CD14-positive monocyte (primary cell): ENCODE data around the gene MTFP1. TPM values are rescaled to one million over a fixed set of nuclear protein-coding genes. Genes with fewer than 3 reads are reported as not detected.

Experiments
- DNase-seq, 3 donors: peaks; one replicate each; pipeline ENCODE4 v3.0.0-alpha.2; 2011 to 2022
- H2AFZ ChIP-seq: 2 replicates; pipeline ENCODE4 v1.6.0; 2012; ENCODE audit warnings: mild to moderate bottlenecking, low read depth, low read length, inconsistent platforms; ENCODE audit not compliant: insufficient read depth, poor library complexity, severe bottlenecking
- H3K27ac ChIP-seq, 2 donors: 1 replicate in 1 of 2; 2 replicates in 1 of 2; pipeline ENCODE4 v1.5.1; 2012 to 2013; ENCODE audit warnings: low read length in 2 of 2, control low read depth in 1 of 2, inconsistent platforms in 1 of 2, low read depth in 1 of 2, mild to moderate bottlenecking in 1 of 2
- H3K27me3 ChIP-seq, 2 donors: one replicate each; pipeline versions ENCODE4 v1.6.0 to v1.6.1; 2011 to 2013; ENCODE audit warnings: low read length in 2 of 2; ENCODE audit not compliant: control insufficient read depth in 2 of 2, insufficient read depth in 2 of 2
- H3K36me3 ChIP-seq, 2 donors: replicated peaks in 1 of 2; 1 replicate in 1 of 2; 2 replicates in 1 of 2; pipeline versions ENCODE4 v1.5.1 to v1.6.1; 2012 to 2013; ENCODE audit warnings: low read length in 2 of 2, control low read depth in 1 of 2, inconsistent platforms in 1 of 2, mild to moderate bottlenecking in 1 of 2; ENCODE audit not compliant: insufficient read depth in 2 of 2, control insufficient read depth in 1 of 2
- H3K4me1 ChIP-seq, 2 donors: 1 replicate in 1 of 2; 2 replicates in 1 of 2; pipeline versions ENCODE4 v1.5.1 to v1.6.1; 2012 to 2013; ENCODE audit warnings: low read length in 2 of 2, control low read depth in 1 of 2, inconsistent platforms in 1 of 2, mild to moderate bottlenecking in 1 of 2, moderate library complexity in 1 of 2; ENCODE audit not compliant: insufficient read depth in 2 of 2, control insufficient read depth in 1 of 2
- H3K4me2 ChIP-seq: replicated peaks from 2 replicates; pipeline ENCODE3; 2012; ENCODE audit warnings: low read length, moderate library complexity, mild to moderate bottlenecking; ENCODE audit not compliant: poor library complexity, severe bottlenecking; ENCODE audit errors: extremely low read depth
- H3K4me3 ChIP-seq, 3 experiments: fragments of 200-600 bp in 1 of 3; sonication (generic) in 1 of 3; replicated peaks in 1 of 3; 1 replicate in 2 of 3; 2 replicates in 1 of 3; pipeline ENCODE4 v1.5.1; 2011 to 2013; ENCODE audit warnings: low read length in 3 of 3, mild to moderate bottlenecking in 3 of 3, control low read depth in 2 of 3, low read depth in 2 of 3, inconsistent platforms in 1 of 3, moderate library complexity in 1 of 3
- H3K79me2 ChIP-seq: 2 replicates; pipeline ENCODE4 v1.6.0; 2012; ENCODE audit warnings: mild to moderate bottlenecking, control low read depth, inconsistent platforms, low read length, moderate library complexity; ENCODE audit not compliant: insufficient read depth
- H3K9ac ChIP-seq: 2 replicates; pipeline ENCODE4 v1.6.0; 2017; ENCODE audit warnings: low read length, mild to moderate bottlenecking; ENCODE audit not compliant: insufficient read depth, poor library complexity, severe bottlenecking
- H3K9me3 ChIP-seq, 2 donors: replicated peaks in 1 of 2; 1 replicate in 1 of 2; 2 replicates in 1 of 2; pipeline versions ENCODE4 v1.5.1 to v1.6.1; 2012 to 2013; ENCODE audit warnings: low read length in 2 of 2, control low read depth in 1 of 2; ENCODE audit not compliant: control insufficient read depth in 1 of 2, insufficient read depth in 1 of 2
- H4K20me1 ChIP-seq: 2 replicates; pipeline ENCODE4 v1.6.0; 2012; ENCODE audit warnings: mild to moderate bottlenecking, low read length, control low read depth, moderate library complexity; ENCODE audit not compliant: insufficient read depth
- H3K27ac Mint-ChIP-seq, 7 donors: one replicate each; pipeline ENCODE4 v1.8.0; 2020; ENCODE audit warnings: mild to moderate bottlenecking in 7 of 7, mixed read lengths in 7 of 7, moderate library complexity in 6 of 7, inconsistent platforms in 2 of 7
- H3K27me3 Mint-ChIP-seq, 3 donors: one replicate each; pipeline ENCODE4 v1.8.0; 2021 to 2022; ENCODE audit warnings: low read depth in 3 of 3, mild to moderate bottlenecking in 3 of 3, mixed read lengths in 3 of 3, moderate library complexity in 3 of 3, inconsistent platforms in 1 of 3
- H3K36me3 Mint-ChIP-seq, 2 donors: one replicate each; pipeline ENCODE4 v1.8.0; 2020; ENCODE audit warnings: mixed read lengths in 2 of 2, inconsistent platforms in 1 of 2, mild to moderate bottlenecking in 1 of 2
- H3K4me1 Mint-ChIP-seq: one replicate; pipeline ENCODE4 v1.8.0; 2020; ENCODE audit warnings: mild to moderate bottlenecking, mixed read lengths
- H3K4me3 Mint-ChIP-seq, 2 donors: one replicate each; pipeline ENCODE4 v1.8.0; 2020; ENCODE audit warnings: mild to moderate bottlenecking in 2 of 2, mixed read lengths in 2 of 2, moderate library complexity in 1 of 2
- H3K9me3 Mint-ChIP-seq, 7 donors: one replicate each; pipeline ENCODE4 v1.8.0; 2020 to 2022; ENCODE audit warnings: mixed read lengths in 7 of 7, mild to moderate bottlenecking in 6 of 7, moderate library complexity in 6 of 7, inconsistent platforms in 2 of 7
- CTCF ChIP-seq: fragments of 200-600 bp; IDR thresholded peaks from one replicate; pipeline ENCODE4 v1.8.0; 2022; ENCODE audit warnings: antibody characterized with exemption, mild to moderate bottlenecking
- WGBS: methylation state at CpG from one replicate; pipeline ENCODE4 v1.1.5; 2013; ENCODE audit warnings: missing lambda C conversion rate; ENCODE audit not compliant: insufficient coverage; 5-methylcytosine and 5-hydroxymethylcytosine counted together
- intact Hi-C, 2 donors: fragments of 100-400 bp; cut with micrococcal nuclease; formaldehyde crosslinking; loops; one replicate each; pipeline versions ENCODE4 v1.15.0 to v1.15.1; 2023
- polyA plus RNA-seq, 3 donors: library from polyadenylated mRNA; depleted of rRNA in 1 of 3; unstranded in 2 of 3; stranded (reverse) in 1 of 3; fragments of 300-500 nt in 2 of 3; fragments of >200 nt in 1 of 3; fragmentation: Illumina TruSeq in 2 of 3; gene quantifications; 1 replicate in 2 of 3; 2 replicates in 1 of 3; pipeline ENCODE4 v1.2.3, GENCODE V29; 2012 to 2021

The MTFP1 gene
- polyA plus RNA-seq, 3 donors: 6.2 to 14.2 (median 7.5) TPM

GRCh38 chr22:30423959-30424533, 1.5 kb upstream of the MTFP1 start:
- peak; percentile 99 to 100 (median 99) for DNase-seq
- Histone ChIP-seq H4K20me1 (no peaks in the 10 kb centered on the region), H3K36me3 (no peaks in the 10 kb centered on the region), H3K9me3 (no peaks in the 10 kb centered on the region), H3K27ac (peak overlapping the region; percentile 81 to 97), H3K27me3 (no peaks in the 10 kb centered on the region), H3K79me2 (peaks cover 6% of the 10 kb centered on the region), H2AFZ (peak overlapping the region; percentile 95), H3K4me1 (peaks cover 40 to 46% of the 10 kb centered on the region in 2 donors), H3K4me2 (peak overlapping the region; percentile 85), H3K4me3 (peak overlapping the region; percentile 54 to 88 (median 78)), H3K9ac (peak overlapping the region; percentile 96)
- 0% methylated on average over 22 of the region's 31 CpGs for WGBS
- TF ChIP-seq CTCF: no peak
- intact Hi-C loops: loop anchor here in 1 of 2 donors (2.0 to 10.0 kb wide), 3 partner anchors 19 to 539 kb away; partner anchors contain the start of genes CASTOR1 and MTMR3
- H3K9me3 Mint-ChIP-seq: peaks cover 0 to 3% (median 0%) of the 10 kb centered on the region in 7 donors
- H3K4me3 Mint-ChIP-seq: peak overlapping the region; percentile 92 to 96
- H3K36me3 Mint-ChIP-seq: peaks cover under 1 to 28% of the 10 kb centered on the region in 2 donors
- H3K27ac Mint-ChIP-seq: peak overlapping the region; percentile 93 to 98 (median 97)
- H3K27me3 Mint-ChIP-seq: peaks cover 0 to 2% (median 0%) of the 10 kb centered on the region in 3 donors
- H3K4me1 Mint-ChIP-seq: peaks cover 40% of the 10 kb centered on the region

- peaks cover 0 to 2% (median 0%) of the 10 kb centered on the region in 3 donors for H3K27me3 Mint-ChIP-seq
- Histone ChIP-seq H3K36me3 (no peaks in the 10 kb centered on the region), H3K27me3 (no peaks in the 10 kb centered on the region), H3K9ac (peak overlapping the region; percentile 96), H3K9me3 (no peaks in the 10 kb centered on the region), H3K27ac (peak overlapping the region; percentile 81 to 97), H3K4me1 (peaks cover 40 to 46% of the 10 kb centered on the region in 2 donors), H3K4me3 (peak overlapping the region; percentile 52 to 88 (median 78)), H3K79me2 (peaks cover 6% of the 10 kb centered on the region), H4K20me1 (no peaks in the 10 kb centered on the region), H3K4me2 (peak overlapping the region; percentile 85), H2AFZ (peak overlapping the region; percentile 95)
- WGBS: 44% methylated on average over 14 of the region's 20 CpGs
- no peak for DNase-seq
- intact Hi-C loops: loop anchor here (2.0 to 10.0 kb wide), 5 partner anchors 18 to 540 kb away; partner anchors contain the start of genes CASTOR1 (in 1 of the 2), MTMR3 (in 1 of the 2) and RNF215 (in 1 of the 2)
- H3K4me1 Mint-ChIP-seq: peaks cover 40% of the 10 kb centered on the region
- H3K9me3 Mint-ChIP-seq: peaks cover 0 to 3% (median 0%) of the 10 kb centered on the region in 7 donors
- no peak for TF ChIP-seq CTCF
- peak overlapping the region; percentile 92 to 96 for H3K4me3 Mint-ChIP-seq
- H3K36me3 Mint-ChIP-seq: peaks cover 3 to 25% of the 10 kb centered on the region in 2 donors
- H3K27ac Mint-ChIP-seq: peak overlapping the region in 5 of 7 donors; percentile 26 to 98 (median 94)
These were observed 838 bp upstream of the MTFP1 start for GRCh38 chr22:30424534-30425326.
